Vagina (tissue), 2 donors: ENCODE results near the gene TSHZ1. TPM values are rescaled to one million over a fixed set of nuclear protein-coding genes. Genes with fewer than 3 reads are reported as not detected.

Experiments
- DNase-seq, 2 donors: peaks; one replicate each; pipeline ENCODE4 v3.0.0-alpha.2; 2017; ENCODE audit errors: extremely low spot score in 2 of 2
- H3K27ac ChIP-seq: fragments of 200-600 bp; sonication (generic); one replicate; pipeline ENCODE4 v1.5.1; 2019
- H3K27me3 ChIP-seq: fragments of 200-600 bp; sonication (generic); one replicate; pipeline ENCODE4 v1.5.1; 2019
- H3K36me3 ChIP-seq, 2 donors: fragments of 200-600 bp; sonication (generic); one replicate each; pipeline ENCODE4 v1.5.1; 2017 to 2019
- H3K4me1 ChIP-seq: fragments of 200-600 bp; sonication (generic); one replicate; pipeline ENCODE4 v1.5.1; 2019
- H3K4me3 ChIP-seq, 2 donors: fragments of 200-600 bp; sonication (generic); 1 replicate in 1 of 2; 2 replicates in 1 of 2; pipeline ENCODE4 v1.5.1; 2016 to 2019
- H3K9me3 ChIP-seq: fragments of 200-600 bp; sonication (generic); one replicate; pipeline ENCODE4 v1.5.1; 2019
- POLR2A ChIP-seq, 2 donors: fragments of 450-650 bp; IDR thresholded peaks; one replicate each; pipeline ENCODE4 v1.6.1; 2017; ENCODE audit warnings: antibody characterized with exemption in 2 of 2, mild to moderate bottlenecking in 2 of 2, moderate library complexity in 2 of 2
- POLR2AphosphoS5 ChIP-seq, 2 donors: sonication (generic); formaldehyde crosslinking; IDR thresholded peaks; one replicate each; pipeline ENCODE4 v1.9.0; 2017; ENCODE audit warnings: antibody characterized with exemption in 2 of 2, mild to moderate bottlenecking in 2 of 2, low read depth in 1 of 2; ENCODE audit not compliant: insufficient read depth in 1 of 2
- intact Hi-C: fragments of 100-400 bp; cut with DNase I; formaldehyde crosslinking; loops from one replicate; pipeline ENCODE4 v1.15.1; 2023
- total RNA-seq: library from RNA; depleted of rRNA; stranded (reverse); fragments of >200 nt; gene quantifications from one replicate; pipeline ENCODE4 v1.2.3, GENCODE V29; 2016
- TF ChIP-seq, protein P1 (sequence below), 3 experiments: fragments of 450-650 bp in 2 of 3; fragments of 200-600 bp in 1 of 3; sonication (generic) in 1 of 3; IDR thresholded peaks; one replicate each; pipeline ENCODE4 v1.5.1; 2017 to 2019; ENCODE audit warnings: antibody characterized with exemption in 3 of 3, mild to moderate bottlenecking in 2 of 3, moderate library complexity in 2 of 3

The TSHZ1 gene
- total RNA-seq, 1 donor from 2014 or later: 23.3 TPM

DNA sequence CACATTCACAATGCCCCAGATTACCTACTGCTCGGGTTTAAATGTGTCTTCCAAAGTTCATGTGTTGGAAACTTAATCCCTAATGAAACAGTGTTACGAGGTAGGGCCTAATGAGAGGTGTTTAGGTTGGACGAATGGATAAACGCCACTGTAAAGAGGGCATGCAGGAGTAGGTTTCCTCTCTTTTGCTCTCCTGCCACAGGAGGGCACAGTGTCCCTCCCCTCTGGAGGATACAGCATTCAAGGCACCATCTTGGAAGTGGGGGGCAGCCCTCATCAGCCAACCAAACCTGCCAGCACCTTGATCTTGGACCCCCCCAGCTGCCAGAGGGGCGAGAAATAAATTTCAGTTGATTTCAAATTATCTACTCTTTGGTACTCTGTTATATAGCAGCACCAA lies 103.5 kb downstream of the TSHZ1 start:
- Histone ChIP-seq H3K36me3 (no peaks in the 10 kb centered on the region), H3K4me3 (no peak overlapping the region), H3K9me3 (no peaks in the 10 kb centered on the region), H3K27me3 (no peaks in the 10 kb centered on the region), H3K4me1 (no peaks in the 10 kb centered on the region), H3K27ac (no peak overlapping the region)
- no peak for TF ChIP-seq POLR2A (IDR thresholded peaks at IDR 0.05)
- TF ChIP-seq, protein P1, sequence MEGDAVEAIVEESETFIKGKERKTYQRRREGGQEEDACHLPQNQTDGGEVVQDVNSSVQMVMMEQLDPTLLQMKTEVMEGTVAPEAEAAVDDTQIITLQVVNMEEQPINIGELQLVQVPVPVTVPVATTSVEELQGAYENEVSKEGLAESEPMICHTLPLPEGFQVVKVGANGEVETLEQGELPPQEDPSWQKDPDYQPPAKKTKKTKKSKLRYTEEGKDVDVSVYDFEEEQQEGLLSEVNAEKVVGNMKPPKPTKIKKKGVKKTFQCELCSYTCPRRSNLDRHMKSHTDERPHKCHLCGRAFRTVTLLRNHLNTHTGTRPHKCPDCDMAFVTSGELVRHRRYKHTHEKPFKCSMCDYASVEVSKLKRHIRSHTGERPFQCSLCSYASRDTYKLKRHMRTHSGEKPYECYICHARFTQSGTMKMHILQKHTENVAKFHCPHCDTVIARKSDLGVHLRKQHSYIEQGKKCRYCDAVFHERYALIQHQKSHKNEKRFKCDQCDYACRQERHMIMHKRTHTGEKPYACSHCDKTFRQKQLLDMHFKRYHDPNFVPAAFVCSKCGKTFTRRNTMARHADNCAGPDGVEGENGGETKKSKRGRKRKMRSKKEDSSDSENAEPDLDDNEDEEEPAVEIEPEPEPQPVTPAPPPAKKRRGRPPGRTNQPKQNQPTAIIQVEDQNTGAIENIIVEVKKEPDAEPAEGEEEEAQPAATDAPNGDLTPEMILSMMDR (IDR thresholded peaks at IDR 0.05): no peak
- no peak for TF ChIP-seq POLR2AphosphoS5 (IDR thresholded peaks at IDR 0.05; ENCODE audit: insufficient read depth in 1 of 2, low read depth in 1 of 2)
- intact Hi-C loops: no loop called here
- DNase-seq: no peak

DNA sequence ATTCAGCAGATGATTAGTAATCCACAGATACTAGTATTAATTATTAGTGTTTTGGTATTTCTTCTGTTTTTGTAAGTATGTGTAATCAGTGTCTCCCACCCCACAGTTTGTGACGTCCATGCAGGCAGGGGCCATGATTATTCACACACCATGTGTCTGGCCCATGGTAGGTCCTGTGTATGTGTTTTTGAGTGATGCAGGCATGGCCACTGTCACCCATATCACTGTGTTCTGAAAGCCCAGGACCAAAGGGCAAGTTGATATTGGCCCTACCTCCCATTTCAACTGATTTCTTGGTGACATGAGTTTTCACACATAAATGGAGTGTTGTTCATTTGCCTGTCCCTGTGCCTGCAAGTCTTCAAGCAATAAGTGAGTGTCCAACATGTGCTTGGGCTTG lies 104.0 kb downstream of the TSHZ1 start:
- Histone ChIP-seq H3K4me3 (no peak overlapping the region), H3K27me3 (no peaks in the 10 kb centered on the region), H3K27ac (no peak overlapping the region), H3K4me1 (no peaks in the 10 kb centered on the region), H3K36me3 (no peaks in the 10 kb centered on the region), H3K9me3 (no peaks in the 10 kb centered on the region)
- no peak for DNase-seq
- intact Hi-C loops: no loop called here
- no peak for TF ChIP-seq POLR2AphosphoS5 (IDR thresholded peaks at IDR 0.05; ENCODE audit: insufficient read depth in 1 of 2, low read depth in 1 of 2)
- no peak for TF ChIP-seq POLR2A (IDR thresholded peaks at IDR 0.05)
- TF ChIP-seq, protein P1 (IDR thresholded peaks at IDR 0.05): no peak

DNA sequence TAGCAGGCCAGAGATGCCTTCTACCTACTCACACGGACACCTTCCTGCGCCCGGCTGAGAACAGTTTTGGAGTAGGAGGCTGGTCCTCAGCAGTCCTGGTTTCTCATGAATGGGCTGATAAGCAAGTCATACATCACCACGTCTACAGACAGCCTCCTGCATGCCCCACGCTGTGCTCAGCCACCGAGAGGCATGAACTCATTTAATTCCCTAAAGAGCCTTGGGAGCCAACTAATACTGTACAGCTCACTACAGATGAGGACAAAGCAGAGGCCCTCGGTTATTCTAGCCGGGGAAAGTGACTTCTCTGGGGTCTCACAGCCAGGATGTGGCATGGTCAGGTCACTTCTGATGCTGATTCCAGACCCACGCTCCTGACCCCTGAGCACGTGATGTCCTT lies 105.6 kb downstream of the TSHZ1 start:
- Histone ChIP-seq H3K27me3 (no peaks in the 10 kb centered on the region), H3K9me3 (no peaks in the 10 kb centered on the region), H3K36me3 (no peaks in the 10 kb centered on the region), H3K4me1 (no peaks in the 10 kb centered on the region), H3K4me3 (no peak overlapping the region), H3K27ac (no peak overlapping the region)
- intact Hi-C loops: no loop called here
- no peak for DNase-seq
- TF ChIP-seq POLR2AphosphoS5 (IDR thresholded peaks at IDR 0.05; ENCODE audit: insufficient read depth in 1 of 2, low read depth in 1 of 2): no peak
- TF ChIP-seq POLR2A (IDR thresholded peaks at IDR 0.05): no peak
- TF ChIP-seq, protein P1 (IDR thresholded peaks at IDR 0.05): no peak

DNA sequence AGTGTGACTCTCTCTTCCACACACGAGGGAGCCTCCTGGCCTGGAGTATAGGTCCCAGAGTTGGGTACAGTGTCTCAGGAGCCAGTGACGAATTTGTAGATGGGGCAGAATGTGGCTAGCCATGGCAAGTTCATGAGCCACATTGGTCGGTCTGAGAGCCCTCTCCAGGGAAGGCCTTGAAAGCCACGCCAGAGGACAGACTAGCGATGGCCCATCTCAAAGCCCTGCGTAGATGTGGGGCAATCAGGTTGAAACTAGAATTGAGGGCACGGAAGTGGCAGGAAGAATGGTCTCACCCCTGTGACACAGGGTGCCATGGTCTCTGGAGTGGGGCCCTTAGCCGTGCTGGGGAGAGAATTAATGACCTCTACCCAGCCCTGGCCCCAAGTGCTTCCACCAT lies 106.2 kb downstream of the TSHZ1 start:
- intact Hi-C loops: no loop called here
- no peak for DNase-seq
- TF ChIP-seq, protein P1 (IDR thresholded peaks at IDR 0.05): no peak
- no peak for TF ChIP-seq POLR2AphosphoS5 (IDR thresholded peaks at IDR 0.05; ENCODE audit: insufficient read depth in 1 of 2, low read depth in 1 of 2)
- TF ChIP-seq POLR2A (IDR thresholded peaks at IDR 0.05): no peak
- H3K27me3 ChIP-seq: no peaks in the 10 kb centered on the region
- no peaks in the 10 kb centered on the region for H3K4me1 ChIP-seq
- no peak overlapping the region for H3K4me3 ChIP-seq
- H3K36me3 ChIP-seq: no peaks in the 10 kb centered on the region
- no peaks in the 10 kb centered on the region for H3K9me3 ChIP-seq
- H3K27ac ChIP-seq: no peak overlapping the region

DNA sequence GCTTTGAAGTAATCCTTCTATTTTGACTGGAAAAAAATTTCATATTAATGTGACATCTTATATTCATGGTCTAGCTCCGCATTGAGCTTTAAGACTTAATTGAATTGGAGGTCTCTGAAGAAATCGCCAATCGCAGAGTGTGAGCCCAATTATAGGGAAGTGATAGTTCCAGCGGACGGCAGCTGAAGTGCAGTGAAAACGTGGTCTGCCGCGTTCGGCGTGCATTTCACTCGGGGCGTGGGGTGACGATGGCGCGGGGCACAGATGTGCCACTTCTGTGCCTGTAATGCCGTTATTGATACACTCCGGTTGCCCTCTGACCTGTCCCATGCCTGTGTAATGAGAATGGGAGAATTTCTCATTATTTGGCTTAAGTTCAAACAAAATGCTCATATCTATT lies 106.7 kb downstream of the TSHZ1 start:
- Histone ChIP-seq H3K4me1 (no peaks in the 10 kb centered on the region), H3K4me3 (no peak overlapping the region), H3K27me3 (no peaks in the 10 kb centered on the region), H3K9me3 (no peaks in the 10 kb centered on the region), H3K27ac (no peak overlapping the region), H3K36me3 (no peaks in the 10 kb centered on the region)
- TF ChIP-seq, protein P1 (IDR thresholded peaks at IDR 0.05): no peak
- TF ChIP-seq POLR2A (IDR thresholded peaks at IDR 0.05): no peak
- TF ChIP-seq POLR2AphosphoS5 (IDR thresholded peaks at IDR 0.05; ENCODE audit: insufficient read depth in 1 of 2, low read depth in 1 of 2): no peak
- intact Hi-C loops: no loop called here
- DNase-seq: no peak
